Activated T-cell treated with anti-CD3 and anti-CD28 coated beads, Interleukin-2, amount 50 U/mL, for 24 hours (primary cell): ENCODE measurements around the gene NBPF20.
"Not testable (repeated sequence)": the region's sequence is repeated elsewhere in the genome, so short reads cannot be mapped to it uniquely, and the experiment has no call there.

Experiments used
- DNase-seq: peaks from one replicate; pipeline ENCODE4 v3.0.0-alpha.2; 2020
- H3K27ac Mint-ChIP-seq: 2 replicates; pipeline ENCODE4 v1.8.0; 2020; ENCODE audit warnings: mild to moderate bottlenecking, mixed read lengths
- H3K27me3 Mint-ChIP-seq: 2 replicates; pipeline ENCODE4 v1.8.0; 2020; ENCODE audit warnings: mixed read lengths
- H3K36me3 Mint-ChIP-seq: 2 replicates; pipeline ENCODE4 v1.8.0; 2020; ENCODE audit warnings: low read depth, mixed read lengths
- H3K4me1 Mint-ChIP-seq: 2 replicates; pipeline ENCODE4 v1.8.0; 2020; ENCODE audit warnings: low read depth, mixed read lengths
- H3K4me3 Mint-ChIP-seq: 2 replicates; pipeline ENCODE4 v1.8.0; 2020; ENCODE audit warnings: mild to moderate bottlenecking, moderate library complexity, mixed read lengths
- H3K9me3 Mint-ChIP-seq: 2 replicates; pipeline ENCODE4 v1.8.0; 2020; ENCODE audit warnings: mixed read lengths

NBPF20 gene

GRCh38 chr1:145425436-145426029 lies at the start of gene NBPF20:
TSS of gene NBPF20 (minus strand) at chr1:145425603. CDS start at chr1:145405272, 20,331 bp downstream.
- Mint-ChIP-seq H3K4me1 (peaks cover 10% of the 10 kb centered on the region), H3K9me3 (peaks cover 14% of the 10 kb centered on the region), H3K36me3 (peaks cover 6% of the 10 kb centered on the region), H3K27me3 (peaks cover 38% of the 10 kb centered on the region), H3K27ac (peak within 1 kb of the TSS; percentile 93), H3K4me3 (peak within 1 kb of the TSS; percentile 96)
- DNase-seq = peak; percentile 87

DNA sequence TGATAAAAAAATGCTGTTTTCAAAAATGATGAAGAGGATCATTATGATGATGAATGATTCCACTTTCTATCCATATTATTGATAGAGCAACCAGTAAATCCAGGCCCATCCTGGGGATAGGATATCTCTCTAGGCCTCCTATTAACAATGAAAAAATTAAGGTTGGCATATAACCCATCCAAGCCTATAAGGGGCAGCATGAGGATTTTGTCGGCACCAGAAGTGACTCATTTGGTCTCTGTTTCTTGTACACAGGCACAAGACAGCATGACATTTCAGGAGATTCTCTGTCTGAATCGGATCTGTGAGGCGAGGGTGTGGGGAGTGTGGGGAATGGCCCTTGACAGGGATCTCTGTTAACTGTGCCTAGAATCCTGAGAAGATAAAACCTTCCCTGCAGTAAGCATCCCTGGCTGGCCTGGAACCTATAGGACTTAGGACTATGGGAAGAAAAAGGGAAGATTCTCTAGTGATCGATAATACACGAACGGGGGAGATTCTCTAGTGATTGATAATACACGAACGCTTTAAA lies 49.5 kb upstream of the NBPF20 start:
- H3K4me3 Mint-ChIP-seq = peak overlapping the region; percentile 79
- not testable (repeated sequence) for H3K9me3 Mint-ChIP-seq, H3K4me1 Mint-ChIP-seq, DNase-seq, H3K36me3 Mint-ChIP-seq, H3K27me3 Mint-ChIP-seq
- H3K27ac Mint-ChIP-seq = peak overlapping the region; percentile 90

- DNase-seq, H3K27ac Mint-ChIP-seq, H3K27me3 Mint-ChIP-seq, H3K36me3 Mint-ChIP-seq, H3K4me3 Mint-ChIP-seq, H3K9me3 Mint-ChIP-seq, H3K4me1 Mint-ChIP-seq: not testable (repeated sequence)
These were observed 47.3 kb upstream of the NBPF20 start for GRCh38 chr1:145472731-145473130.

GRCh38 chr1:145471365-145471764 lies 46.0 kb upstream of the NBPF20 start:
- DNase-seq, H3K4me1 Mint-ChIP-seq, H3K9me3 Mint-ChIP-seq, H3K36me3 Mint-ChIP-seq, H3K27me3 Mint-ChIP-seq, H3K4me3 Mint-ChIP-seq, H3K27ac Mint-ChIP-seq: not testable (repeated sequence)

- H3K4me1 Mint-ChIP-seq, H3K9me3 Mint-ChIP-seq, H3K36me3 Mint-ChIP-seq, H3K27me3 Mint-ChIP-seq: not testable (repeated sequence)
- peak overlapping the region; percentile 66 for H3K4me3 Mint-ChIP-seq
- peak overlapping the region; percentile 98 for H3K27ac Mint-ChIP-seq
- DNase-seq = peak; percentile 81
These were observed 40.2 kb upstream of the NBPF20 start for GRCh38 chr1:145465405-145466144.

- not testable (repeated sequence) for DNase-seq, H3K27me3 Mint-ChIP-seq, H3K9me3 Mint-ChIP-seq, H3K36me3 Mint-ChIP-seq, H3K4me1 Mint-ChIP-seq
- H3K27ac Mint-ChIP-seq = peak overlapping the region; percentile 98
- peak overlapping the region; percentile 66 for H3K4me3 Mint-ChIP-seq
These were observed 39.4 kb upstream of the NBPF20 start for GRCh38 chr1:145464708-145465336.

- H3K4me1 Mint-ChIP-seq, DNase-seq, H3K27ac Mint-ChIP-seq, H3K36me3 Mint-ChIP-seq, H3K9me3 Mint-ChIP-seq, H3K4me3 Mint-ChIP-seq, H3K27me3 Mint-ChIP-seq: not testable (repeated sequence)
These were observed 38.6 kb upstream of the NBPF20 start for GRCh38 chr1:145464017-145464416.

- H3K9me3 Mint-ChIP-seq, H3K4me3 Mint-ChIP-seq, H3K27me3 Mint-ChIP-seq, H3K27ac Mint-ChIP-seq, H3K4me1 Mint-ChIP-seq, DNase-seq, H3K36me3 Mint-ChIP-seq: not testable (repeated sequence)
These were observed 35.3 kb upstream of the NBPF20 start for GRCh38 chr1:145460684-145461083.

GRCh38 chr1:145460048-145460447 lies 34.6 kb upstream of the NBPF20 start:
- peaks cover 13% of the 10 kb centered on the region for H3K27me3 Mint-ChIP-seq
- H3K4me3 Mint-ChIP-seq, H3K36me3 Mint-ChIP-seq, H3K9me3 Mint-ChIP-seq, H3K4me1 Mint-ChIP-seq, DNase-seq, H3K27ac Mint-ChIP-seq: not testable (repeated sequence)

GRCh38 chr1:145459591-145459990 lies 34.2 kb upstream of the NBPF20 start:
- H3K36me3 Mint-ChIP-seq, H3K4me3 Mint-ChIP-seq, H3K27ac Mint-ChIP-seq, DNase-seq, H3K4me1 Mint-ChIP-seq, H3K9me3 Mint-ChIP-seq: not testable (repeated sequence)
- H3K27me3 Mint-ChIP-seq = peaks cover 16% of the 10 kb centered on the region

- H3K9me3 Mint-ChIP-seq, DNase-seq, H3K27ac Mint-ChIP-seq, H3K4me3 Mint-ChIP-seq, H3K4me1 Mint-ChIP-seq, H3K36me3 Mint-ChIP-seq: not testable (repeated sequence)
- peaks cover 19% of the 10 kb centered on the region for H3K27me3 Mint-ChIP-seq
These were observed 33.7 kb upstream of the NBPF20 start for GRCh38 chr1:145459063-145459462.

GRCh38 chr1:145454824-145455177 lies 29.4 kb upstream of the NBPF20 start:
- not testable (repeated sequence) for H3K4me3 Mint-ChIP-seq, H3K36me3 Mint-ChIP-seq, DNase-seq, H3K4me1 Mint-ChIP-seq, H3K9me3 Mint-ChIP-seq, H3K27ac Mint-ChIP-seq
- H3K27me3 Mint-ChIP-seq = peaks cover 31% of the 10 kb centered on the region

GRCh38 chr1:145453873-145454823 lies 28.7 kb upstream of the NBPF20 start:
- not testable (repeated sequence) for H3K36me3 Mint-ChIP-seq, H3K4me1 Mint-ChIP-seq, DNase-seq, H3K9me3 Mint-ChIP-seq, H3K27ac Mint-ChIP-seq
- H3K4me3 Mint-ChIP-seq = peak overlapping the region; percentile 6
- peaks cover 33% of the 10 kb centered on the region for H3K27me3 Mint-ChIP-seq

DNA sequence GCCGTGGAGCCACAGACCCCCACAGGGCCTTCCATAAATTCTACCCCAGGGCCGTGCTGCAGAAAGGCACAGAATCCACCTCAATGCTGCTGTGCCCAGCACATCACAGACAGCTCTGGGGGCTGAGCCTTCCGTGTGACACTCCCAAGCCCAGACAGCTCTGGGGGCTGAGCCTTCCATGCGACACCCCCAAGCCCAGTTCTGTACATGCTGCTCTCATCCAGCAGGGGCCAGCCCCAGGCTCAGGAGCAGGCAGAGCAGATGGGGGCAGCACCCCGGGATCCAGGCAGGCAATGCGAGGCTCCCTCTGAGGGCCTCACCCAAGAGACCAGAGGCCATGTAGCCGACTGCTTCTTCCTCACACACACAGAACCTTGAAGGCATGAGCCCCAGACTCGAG lies 27.1 kb upstream of the NBPF20 start:
- not testable (repeated sequence) for H3K4me1 Mint-ChIP-seq, H3K4me3 Mint-ChIP-seq

More for the DNA sequence above, 27.1 kb upstream of the NBPF20 start:
- not testable (repeated sequence) for H3K9me3 Mint-ChIP-seq, H3K36me3 Mint-ChIP-seq, H3K27ac Mint-ChIP-seq, DNase-seq
- peaks cover 29% of the 10 kb centered on the region for H3K27me3 Mint-ChIP-seq
